Measurements from ENCODE around the gene CNN2. TPM values are rescaled to one million over a fixed set of nuclear protein-coding genes. Genes with fewer than 3 reads are reported as not detected.
"Not testable (repeated sequence)": the region's sequence is repeated elsewhere in the genome, so short reads cannot be mapped to it uniquely, and the experiment has no call there.

CNN2 gene
- total RNA-seq, 2 experiments from 2014 or later, result 104 TPM

GRCh38 chr19:1016647-1017114 is 9.7 kb upstream of the CNN2 start:
- intact Hi-C loops (cut with micrococcal nuclease), result no loop called here
- H3K4me3 Mint-ChIP-seq, result no peak overlapping the region

GRCh38 chr19:1017115-1017905 is 9.1 kb upstream of the CNN2 start:
- no peaks in the 10 kb centered on the region for H3K27me3 Mint-ChIP-seq (ENCODE audit: low read depth)
- intact Hi-C loops (cut with micrococcal nuclease), result no loop called here
- H3K9me3 Mint-ChIP-seq, result no peaks in the 10 kb centered on the region
- peaks cover 3% of the 10 kb centered on the region for H3K36me3 Mint-ChIP-seq (ENCODE audit: low read depth)
- H3K27ac Mint-ChIP-seq, result peak overlapping the region; percentile 24
- CTCF ChIA-PET, result no interaction called here
- no peak overlapping the region for H3K4me3 Mint-ChIP-seq
- peaks cover 46% of the 10 kb centered on the region for H3K4me1 Mint-ChIP-seq (ENCODE audit: low read depth)
- DNase-seq, result no peak

More at GRCh38 chr19:1016647-1017114, 9.7 kb upstream of the CNN2 start:
- no peak for DNase-seq
- Mint-ChIP-seq H3K9me3 (no peaks in the 10 kb centered on the region), H3K4me1 (ENCODE audit: low read depth) (peaks cover 45% of the 10 kb centered on the region), H3K27ac (no peak overlapping the region), H3K27me3 (ENCODE audit: low read depth) (no peaks in the 10 kb centered on the region), H3K36me3 (ENCODE audit: low read depth) (peaks cover 3% of the 10 kb centered on the region)
- CTCF ChIA-PET, result no interaction called here

- intact Hi-C loops (cut with micrococcal nuclease), result no loop called here
- Mint-ChIP-seq H3K27me3 (ENCODE audit: low read depth) (no peaks in the 10 kb centered on the region), H3K9me3 (no peaks in the 10 kb centered on the region), H3K4me3 (no peak overlapping the region), H3K27ac (no peak overlapping the region), H3K36me3 (ENCODE audit: low read depth) (peaks cover 3% of the 10 kb centered on the region), H3K4me1 (ENCODE audit: low read depth) (peaks cover 46% of the 10 kb centered on the region)
- CTCF ChIA-PET, result no interaction called here
- DNase-seq, result no peak
These were observed 8.5 kb upstream of the CNN2 start for GRCh38 chr19:1017906-1018305.

GRCh38 chr19:1018393-1018792 is 8.0 kb upstream of the CNN2 start:
- intact Hi-C loops (cut with micrococcal nuclease), result no loop called here
- Mint-ChIP-seq H3K9me3 (no peaks in the 10 kb centered on the region), H3K4me3 (peak overlapping the region; percentile 95), H3K27me3 (ENCODE audit: low read depth) (no peaks in the 10 kb centered on the region), H3K4me1 (ENCODE audit: low read depth) (peaks cover 46% of the 10 kb centered on the region), H3K27ac (peak overlapping the region; percentile 70), H3K36me3 (ENCODE audit: low read depth) (peaks cover 3% of the 10 kb centered on the region)
- CTCF ChIA-PET, result no interaction called here
- no peak for DNase-seq

- intact Hi-C loops (cut with micrococcal nuclease), result no loop called here
- peaks cover 3% of the 10 kb centered on the region for H3K36me3 Mint-ChIP-seq (ENCODE audit: low read depth)
- peaks cover 43% of the 10 kb centered on the region for H3K4me1 Mint-ChIP-seq (ENCODE audit: low read depth)
- H3K4me3 Mint-ChIP-seq, result peak overlapping the region; percentile 95
- DNase-seq, result no peak
- no peaks in the 10 kb centered on the region for H3K9me3 Mint-ChIP-seq
- H3K27ac Mint-ChIP-seq, result peak overlapping the region; percentile 70
- no peaks in the 10 kb centered on the region for H3K27me3 Mint-ChIP-seq (ENCODE audit: low read depth)
- CTCF ChIA-PET, result interaction anchor here (0.7 kb wide), 1 partner anchor 39 kb away, joined by 3 read pairs; no protein-coding TSS in a partner anchor
These were observed 7.3 kb upstream of the CNN2 start for GRCh38 chr19:1018932-1019615.

- H3K4me3 Mint-ChIP-seq, result peak overlapping the region; percentile 95
- peaks cover 3% of the 10 kb centered on the region for H3K36me3 Mint-ChIP-seq (ENCODE audit: low read depth)
- H3K27ac Mint-ChIP-seq, result peak overlapping the region; percentile 83
- H3K4me1 Mint-ChIP-seq (ENCODE audit: low read depth), result peaks cover 43% of the 10 kb centered on the region
- no peak for DNase-seq
- intact Hi-C loops (cut with micrococcal nuclease), result no loop called here
- H3K9me3 Mint-ChIP-seq, result no peaks in the 10 kb centered on the region
- H3K27me3 Mint-ChIP-seq (ENCODE audit: low read depth), result no peaks in the 10 kb centered on the region
- CTCF ChIA-PET, result interaction anchor here (0.7 kb wide), 1 partner anchor 38 kb away, joined by 3 read pairs; no protein-coding TSS in a partner anchor
These were observed 6.8 kb upstream of the CNN2 start for GRCh38 chr19:1019616-1019961.

GRCh38 chr19:1019980-1020867 is 6.2 kb upstream of the CNN2 start:
- H3K4me3 Mint-ChIP-seq, result peak overlapping the region; percentile 95
- no peaks in the 10 kb centered on the region for H3K9me3 Mint-ChIP-seq
- peaks cover 45% of the 10 kb centered on the region for H3K4me1 Mint-ChIP-seq (ENCODE audit: low read depth)
- H3K27ac Mint-ChIP-seq, result peak overlapping the region; percentile 83
- no peaks in the 10 kb centered on the region for H3K27me3 Mint-ChIP-seq (ENCODE audit: low read depth)
- CTCF ChIA-PET, result interaction anchor here (0.7 kb wide), 1 partner anchor 38 kb away, joined by 3 read pairs; no protein-coding TSS in a partner anchor
- H3K36me3 Mint-ChIP-seq (ENCODE audit: low read depth), result peaks cover 3% of the 10 kb centered on the region
- intact Hi-C loops (cut with micrococcal nuclease), result loop anchor here (2.0 to 10.0 kb wide), 7 partner anchors 49 to 385 kb away; partner anchors contain the start of genes ATP5F1D, DAZAP1, GAMT and GPX4
- DNase-seq, result no peak

- no peaks in the 10 kb centered on the region for H3K9me3 Mint-ChIP-seq
- H3K27me3 Mint-ChIP-seq (ENCODE audit: low read depth), result no peaks in the 10 kb centered on the region
- peaks cover 41% of the 10 kb centered on the region for H3K4me1 Mint-ChIP-seq (ENCODE audit: low read depth)
- H3K27ac Mint-ChIP-seq, result peak within 1 kb of the TSS; percentile 98
- peaks cover 3% of the 10 kb centered on the region for H3K36me3 Mint-ChIP-seq (ENCODE audit: low read depth)
- CTCF ChIA-PET, result interaction anchor here (0.9 to 1.0 kb wide), 3 partner anchors 22 to 224 kb away, joined by 3 read pairs; no protein-coding TSS in a partner anchor
- H3K4me3 Mint-ChIP-seq, result peak within 1 kb of the TSS; percentile 95
- peak; percentile 98 for DNase-seq
- intact Hi-C loops (cut with micrococcal nuclease), result loop anchor here (1.0 to 10.0 kb wide), 12 partner anchors 19 to 384 kb away; partner anchors contain the start of genes ABCA7, ATP5F1D, DAZAP1 and GAMT
These were observed 5.5 kb upstream of the CNN2 start, which contains the start of gene TMEM259 for GRCh38 chr19:1020868-1021425. Gene TMEM259, minus strand, starts transcription at chr19:1021123. Its CDS starts 127 bp downstream, at chr19:1020996.

GRCh38 chr19:1023883-1024188 is 2.6 kb upstream of the CNN2 start:
- H3K27me3 Mint-ChIP-seq (ENCODE audit: low read depth); H3K27ac Mint-ChIP-seq; H3K36me3 Mint-ChIP-seq (ENCODE audit: low read depth); H3K4me3 Mint-ChIP-seq; DNase-seq; H3K9me3 Mint-ChIP-seq; CTCF ChIA-PET: not testable (repeated sequence)
- intact Hi-C loops (cut with micrococcal nuclease), result loop anchor here (5.0 to 10.0 kb wide), 3 partner anchors 168 to 381 kb away; partner anchors contain the start of genes DAZAP1, GAMT and RNF126
- H3K4me1 Mint-ChIP-seq (ENCODE audit: low read depth), result peaks cover 18% of the 10 kb centered on the region

- H3K27ac Mint-ChIP-seq; DNase-seq; H3K36me3 Mint-ChIP-seq (ENCODE audit: low read depth); CTCF ChIA-PET; H3K9me3 Mint-ChIP-seq; H3K27me3 Mint-ChIP-seq (ENCODE audit: low read depth): not testable (repeated sequence)
- intact Hi-C loops (cut with micrococcal nuclease), result loop anchor here (10.0 kb wide), 1 partner anchor 380 kb away; the partner anchor contains the start of genes DAZAP1 and GAMT
- Mint-ChIP-seq H3K4me3 (peak overlapping the region; percentile 36), H3K4me1 (ENCODE audit: low read depth) (peaks cover 15% of the 10 kb centered on the region)
These were observed 1.3 kb upstream of the CNN2 start for GRCh38 chr19:1025080-1025479.

- peak; percentile 47 for DNase-seq
- no peaks in the 10 kb centered on the region for H3K9me3 Mint-ChIP-seq
- H3K4me1 Mint-ChIP-seq (ENCODE audit: low read depth), result peaks cover 20% of the 10 kb centered on the region
- H3K4me3 Mint-ChIP-seq, result peak overlapping the region; percentile 89
- no peaks in the 10 kb centered on the region for H3K27me3 Mint-ChIP-seq (ENCODE audit: low read depth)
- H3K36me3 Mint-ChIP-seq (ENCODE audit: low read depth), result peaks cover 6% of the 10 kb centered on the region
- intact Hi-C loops (cut with micrococcal nuclease), result loop anchor here (1.0 to 10.0 kb wide), 2 partner anchors 13 to 378 kb away; partner anchors contain the start of genes ABCA7, DAZAP1 and GAMT
- CTCF ChIA-PET, result interaction anchor here (0.7 to 1.4 kb wide), 2 partner anchors 72 to 217 kb away, joined by 3 to 4 read pairs; no protein-coding TSS in a partner anchor
- peak overlapping the region; percentile 87 for H3K27ac Mint-ChIP-seq
These were observed 608 bp downstream of the CNN2 start for GRCh38 chr19:1026783-1027649.

Measured in activated naive CD4-positive, alpha-beta T cell treated with anti-CD3 and anti-CD28 coated beads for 36 hours (primary cell).